Uterus (tissue), 2 donors: ENCODE results near the gene ST6GALNAC5.
"Not testable (repeated sequence)": the region's sequence is repeated elsewhere in the genome, so short reads cannot be mapped to it uniquely, and the experiment has no call there.

Source experiments
- CTCF ChIP-seq, 4 experiments: fragments of 200-600 bp in 2 of 4; fragments of 450-650 bp in 2 of 4; sonication (generic) in 2 of 4; IDR thresholded peaks; one replicate each; pipeline ENCODE4 v1.5.1; 2016 to 2019; ENCODE audit warnings: antibody characterized with exemption in 4 of 4, mild to moderate bottlenecking in 2 of 4, moderate library complexity in 1 of 4
- POLR2A ChIP-seq, 2 donors: fragments of 450-650 bp; IDR thresholded peaks; one replicate each; pipeline ENCODE4 v1.6.1; 2016; ENCODE audit warnings: antibody characterized with exemption in 2 of 2, mild to moderate bottlenecking in 1 of 2, moderate library complexity in 1 of 2

- not testable (repeated sequence) for TF ChIP-seq CTCF, POLR2A (IDR thresholded peaks at IDR 0.05)
These were observed 44.3 kb upstream of the ST6GALNAC5 start for GRCh38 chr1:76822961-76823360.
